Activated CD8-positive, alpha-beta T cell treated with anti-CD3 and anti-CD28 coated beads, Interleukin-2, amount 10 ng/mL, durations not matched to agents 7 days and 5 days (primary cell): ENCODE measurements around the gene CCDC124. TPM values are rescaled to one million over a fixed set of nuclear protein-coding genes. Genes with fewer than 3 reads are reported as not detected.

ENCODE experiments used
- ATAC-seq: fragments of 150-1000 bp; cut with Tn5 transposase; one replicate; pipeline ENCODE4 v1.10.0; 2021; ENCODE audit warnings: moderate library complexity
- CTCF ChIA-PET: fragments of 350-600 bp; sonication (Branson Sonifier 250); formaldehyde crosslinking; loops from one replicate; lab custom pipeline; 2021; ENCODE audit warnings: antibody characterized with exemption; lab: Charles Lee
- POLR2A ChIA-PET: fragments of 350-600 bp; sonication (Branson Sonifier 250); formaldehyde crosslinking; loops from one replicate; lab custom pipeline; 2021; ENCODE audit warnings: antibody characterized with exemption; lab: Charles Lee
- DNase-seq: peaks from one replicate; pipeline ENCODE4 v3.0.0-alpha.2; 2020
- H3K27ac Mint-ChIP-seq: one replicate; pipeline ENCODE4 v1.8.0; 2021; ENCODE audit warnings: mild to moderate bottlenecking, mixed read lengths
- H3K27me3 Mint-ChIP-seq: one replicate; pipeline ENCODE4 v1.8.0; 2021; ENCODE audit warnings: low read depth, mixed read lengths
- H3K36me3 Mint-ChIP-seq: one replicate; pipeline ENCODE4 v1.8.0; 2021; ENCODE audit warnings: low read depth, mixed read lengths
- H3K4me1 Mint-ChIP-seq: one replicate; pipeline ENCODE4 v1.8.0; 2021; ENCODE audit warnings: low read depth, mixed read lengths
- H3K4me3 Mint-ChIP-seq: one replicate; pipeline ENCODE4 v1.8.0; 2021; ENCODE audit warnings: mild to moderate bottlenecking, mixed read lengths
- H3K9me3 Mint-ChIP-seq: one replicate; pipeline ENCODE4 v1.8.0; 2022; ENCODE audit warnings: mixed read lengths; ENCODE audit not compliant: insufficient read depth
- total RNA-seq, 2 experiments: library from RNA; stranded (reverse); gene quantifications; one replicate each; pipeline ENCODE4 v1.2.3, GENCODE V29; 2021

CCDC124 gene
- total RNA-seq, 2 experiments from 2014 or later: 85.8 to 88.0 TPM

GRCh38 chr19:17948931-17949930, 16.4 kb downstream of the CCDC124 start:
- Mint-ChIP-seq H3K4me1 (peaks cover 41% of the 10 kb centered on the region), H3K27me3 (peaks cover 48% of the 10 kb centered on the region), H3K36me3 (no peaks in the 10 kb centered on the region), H3K4me3 (peak overlapping the region; percentile 70), H3K9me3 (no peaks in the 10 kb centered on the region), H3K27ac (no peak overlapping the region)
- POLR2A ChIA-PET: no interaction called here
- no peak for DNase-seq
- CTCF ChIA-PET: interaction anchor here (1.0 to 3.1 kb wide), 3 partner anchors 11 to 17 kb away, joined by 4 to 17 read pairs (median 5); partner anchors contain the start of gene CCDC124
- no peak for ATAC-seq

GRCh38 chr19:17949956-17950309, 17.1 kb downstream of the CCDC124 start:
- CTCF ChIA-PET: interaction anchor here (1.0 to 2.3 kb wide), 3 partner anchors 11 to 47 kb away, joined by 4 to 7 read pairs (median 5); partner anchors contain the start of gene CCDC124
- DNase-seq (no peak), ATAC-seq (no peak)
- POLR2A ChIA-PET: no interaction called here
- H3K9me3 Mint-ChIP-seq: no peaks in the 10 kb centered on the region
- H3K4me1 Mint-ChIP-seq: peaks cover 41% of the 10 kb centered on the region
- H3K36me3 Mint-ChIP-seq: no peaks in the 10 kb centered on the region
- H3K27me3 Mint-ChIP-seq: peaks cover 48% of the 10 kb centered on the region
- peak overlapping the region; percentile 70 for H3K4me3 Mint-ChIP-seq
- H3K27ac Mint-ChIP-seq: no peak overlapping the region

GRCh38 chr19:17950310-17951156, 17.7 kb downstream of the CCDC124 start:
- peaks cover 41% of the 10 kb centered on the region for H3K4me1 Mint-ChIP-seq
- H3K4me3 Mint-ChIP-seq: peak overlapping the region; percentile 70
- DNase-seq (peak; percentile 46), ATAC-seq (no peak)
- peaks cover 48% of the 10 kb centered on the region for H3K27me3 Mint-ChIP-seq
- no peak overlapping the region for H3K27ac Mint-ChIP-seq
- no peaks in the 10 kb centered on the region for H3K9me3 Mint-ChIP-seq
- no peaks in the 10 kb centered on the region for H3K36me3 Mint-ChIP-seq
- ChIA-PET CTCF (interaction anchor here (1.0 to 2.3 kb wide), 3 partner anchors 12 to 46 kb away, joined by 4 to 7 read pairs (median 5); partner anchors contain the start of gene CCDC124), POLR2A (no interaction called here)

- Mint-ChIP-seq H3K9me3 (no peaks in the 10 kb centered on the region), H3K27me3 (peaks cover 48% of the 10 kb centered on the region), H3K36me3 (no peaks in the 10 kb centered on the region), H3K4me3 (no peak overlapping the region), H3K4me1 (peaks cover 37% of the 10 kb centered on the region), H3K27ac (no peak overlapping the region)
- ATAC-seq: no peak
- DNase-seq: no peak
- ChIA-PET POLR2A (no interaction called here), CTCF (interaction anchor here (1.4 to 3.7 kb wide), 3 partner anchors 19 to 46 kb away, joined by 3 to 15 read pairs (median 7); partner anchors contain the start of gene CCDC124)
Measured at GRCh38 chr19:17951157-17951989, 18.6 kb downstream of the CCDC124 start.

GRCh38 chr19:17951990-17952976, 19.5 kb downstream of the CCDC124 start:
- Mint-ChIP-seq H3K4me1 (peaks cover 31% of the 10 kb centered on the region), H3K27me3 (peaks cover 49% of the 10 kb centered on the region), H3K36me3 (no peaks in the 10 kb centered on the region), H3K27ac (no peak overlapping the region), H3K9me3 (no peaks in the 10 kb centered on the region), H3K4me3 (no peak overlapping the region)
- CTCF ChIA-PET: interaction anchor here (1.4 to 3.7 kb wide), 4 partner anchors 14 to 45 kb away, joined by 3 to 15 read pairs (median 6); partner anchors contain the start of gene CCDC124
- POLR2A ChIA-PET: no interaction called here
- DNase-seq: no peak
- no peak for ATAC-seq

DNA sequence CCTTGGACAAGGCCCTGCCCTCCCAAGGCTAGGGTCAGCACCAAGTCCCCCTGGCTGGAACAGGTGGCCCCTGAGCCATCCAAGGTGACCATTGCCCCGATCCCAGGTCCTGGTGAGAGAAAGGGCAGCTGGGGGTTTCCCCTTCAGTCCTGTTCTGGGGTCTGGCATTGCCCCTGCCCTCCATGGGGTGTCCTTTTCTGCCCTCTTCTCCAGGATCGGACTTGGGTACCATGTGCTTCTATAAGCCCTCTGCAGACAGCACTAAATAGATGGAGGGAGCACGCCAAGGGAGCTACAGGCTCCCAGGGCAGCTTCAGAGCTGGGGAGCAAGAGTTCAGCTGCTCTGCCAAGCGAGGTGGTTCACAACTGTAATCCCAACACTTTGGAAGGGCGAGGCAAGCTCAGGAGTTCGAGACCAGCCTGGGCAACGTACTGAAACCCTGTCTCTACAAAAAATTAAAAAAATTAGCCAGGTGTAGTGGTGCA, 20.5 kb downstream of the CCDC124 start:
- Mint-ChIP-seq H3K36me3 (no peaks in the 10 kb centered on the region), H3K4me3 (no peak overlapping the region), H3K4me1 (peaks cover 29% of the 10 kb centered on the region), H3K27ac (no peak overlapping the region), H3K9me3 (no peaks in the 10 kb centered on the region), H3K27me3 (peaks cover 56% of the 10 kb centered on the region)
- ChIA-PET POLR2A (no interaction called here), CTCF (interaction anchor here (1.0 to 3.7 kb wide), 5 partner anchors 9 to 46 kb away, joined by 3 to 15 read pairs (median 3); partner anchors contain the start of gene CCDC124)
- DNase-seq (no peak), ATAC-seq (no peak)

DNA sequence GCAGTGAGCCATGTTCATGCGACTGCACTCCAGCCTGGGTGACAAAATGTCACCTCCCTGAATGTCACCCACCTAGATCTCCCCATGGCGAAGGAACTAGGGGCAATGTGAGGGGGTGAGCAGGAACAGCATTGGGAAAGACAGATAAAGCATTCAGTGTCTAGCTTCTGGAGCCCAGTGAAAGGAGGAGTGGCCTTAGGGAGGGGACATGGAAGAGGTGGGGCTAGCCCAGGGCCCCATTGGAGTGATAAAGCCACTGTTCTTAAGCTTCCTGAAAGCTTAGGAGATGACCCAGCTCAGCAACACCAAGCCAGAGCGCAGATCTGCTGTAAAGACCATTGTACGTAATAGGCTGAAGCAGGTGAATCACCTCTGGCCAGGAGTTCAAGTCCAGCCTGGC, 21.1 kb downstream of the CCDC124 start:
- Mint-ChIP-seq H3K4me1 (peaks cover 25% of the 10 kb centered on the region), H3K36me3 (no peaks in the 10 kb centered on the region), H3K27ac (no peak overlapping the region), H3K4me3 (no peak overlapping the region), H3K9me3 (no peaks in the 10 kb centered on the region), H3K27me3 (peaks cover 54% of the 10 kb centered on the region)
- POLR2A ChIA-PET: no interaction called here
- CTCF ChIA-PET: interaction anchor here (1.0 to 3.7 kb wide), 4 partner anchors 10 to 45 kb away, joined by 3 to 15 read pairs (median 4); partner anchors contain the start of gene CCDC124
- no peak for ATAC-seq
- no peak for DNase-seq

DNA sequence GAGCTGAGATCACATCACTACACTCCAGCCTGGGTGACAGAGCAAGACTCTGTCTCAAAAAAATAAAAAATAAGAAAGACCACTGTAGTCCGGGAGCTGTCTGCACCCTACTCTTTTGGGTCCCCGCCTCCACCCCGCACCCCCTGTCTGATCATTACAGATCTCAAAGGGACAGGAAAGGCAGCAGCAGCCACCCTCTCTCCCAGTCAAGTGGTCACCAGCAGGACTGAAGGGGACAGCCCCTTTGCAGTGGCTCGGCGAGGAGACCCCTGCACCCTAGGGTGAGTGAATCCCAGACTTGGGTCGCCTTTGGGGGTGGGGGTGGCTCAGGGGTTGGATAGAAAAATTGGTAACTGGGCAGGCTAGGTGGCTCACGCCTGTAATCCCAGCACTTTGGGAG, 21.6 kb downstream of the CCDC124 start:
- ChIA-PET POLR2A (no interaction called here), CTCF (interaction anchor here (1.0 to 3.7 kb wide), 4 partner anchors 10 to 44 kb away, joined by 3 to 15 read pairs (median 4); partner anchors contain the start of gene CCDC124)
- Mint-ChIP-seq H3K27ac (no peak overlapping the region), H3K36me3 (no peaks in the 10 kb centered on the region), H3K27me3 (peaks cover 50% of the 10 kb centered on the region), H3K4me3 (no peak overlapping the region), H3K4me1 (peaks cover 20% of the 10 kb centered on the region), H3K9me3 (no peaks in the 10 kb centered on the region)
- ATAC-seq: no peak
- no peak for DNase-seq

DNA sequence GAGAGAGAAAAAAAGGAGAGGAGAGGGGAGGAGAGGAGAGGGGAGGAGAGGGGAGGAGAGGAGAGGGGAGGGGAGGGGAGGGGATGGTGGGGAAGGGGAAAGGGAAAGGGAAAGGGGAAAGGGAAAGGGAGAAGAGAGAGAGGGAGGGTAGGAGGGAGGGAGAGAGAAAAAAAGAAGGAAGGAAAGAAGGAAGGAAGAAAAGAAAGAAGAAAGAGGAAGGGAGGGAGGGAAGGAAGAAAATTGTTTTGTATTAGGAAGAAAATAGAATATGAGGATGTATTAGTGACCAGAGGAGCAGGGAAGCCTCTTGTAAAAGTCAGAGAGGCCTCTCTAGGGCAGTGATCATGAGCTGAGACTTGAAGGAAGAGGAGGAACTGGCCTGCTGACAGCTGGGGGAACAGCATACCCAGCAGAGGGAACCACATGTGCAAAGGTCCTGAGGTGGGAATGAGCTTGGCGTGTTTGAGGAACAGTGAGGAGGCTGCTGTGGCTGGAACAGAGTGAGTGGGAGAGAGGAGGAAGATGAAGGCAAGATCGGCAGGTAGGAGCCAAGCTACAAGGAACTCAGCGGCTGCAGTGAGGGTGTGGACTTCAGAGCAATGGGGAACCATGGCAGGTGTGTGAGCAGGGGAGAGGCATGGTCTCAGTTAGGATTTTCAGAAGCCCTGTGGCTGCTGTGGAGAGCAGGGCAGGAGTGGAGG, 24.5 kb downstream of the CCDC124 start:
- Mint-ChIP-seq H3K27me3 (peaks cover 27% of the 10 kb centered on the region), H3K4me3 (no peak overlapping the region), H3K4me1 (no peaks in the 10 kb centered on the region), H3K27ac (no peak overlapping the region), H3K36me3 (no peaks in the 10 kb centered on the region), H3K9me3 (no peaks in the 10 kb centered on the region)
- ChIA-PET POLR2A (no interaction called here), CTCF (interaction anchor here (1.0 to 1.2 kb wide), 3 partner anchors 38 to 98 kb away, joined by 3 to 4 read pairs (median 4); partner anchors contain the start of gene RPL18A)
- ATAC-seq: no peak
- no peak for DNase-seq
